H1 (cell line): Measurements from ENCODE around the gene LRRC15. TPM values are rescaled to one million over a fixed set of nuclear protein-coding genes. Genes with fewer than 3 reads are reported as not detected.

ENCODE experiments used
- CTCF ChIA-PET: fragments of 300-600 bp; sonication (Branson Sonifier 250); formaldehyde crosslinking; loops from one replicate; lab custom pipeline; 2021; ENCODE audit not compliant: partially characterized antibody; lab: Charles Lee
- POLR2A ChIA-PET: fragments of 300-600 bp; sonication (Branson Sonifier 250); formaldehyde crosslinking; loops from one replicate; lab custom pipeline; 2021; ENCODE audit warnings: inconsistent platforms; ENCODE audit not compliant: partially characterized antibody; lab: Charles Lee
- DNase-seq, 2 experiments: peaks; one replicate each; pipeline versions ENCODE4 v3.0.0 to v3.0.0-alpha.2; 2010 to 2022; ENCODE audit warnings: low spot score in 2 of 2, low read depth in 1 of 2, mixed read lengths in 1 of 2
- FAIRE-seq: peaks from 2 replicates; lab custom pipeline; 2011; peaks lifted over from hg19 to GRCh38; lab: Jason Lieb, UNC
- H2AFZ ChIP-seq: 2 replicates; pipeline ENCODE4 v1.8.1; 2012; ENCODE audit warnings: low read length, inconsistent platforms
- H2AK5ac ChIP-seq: 2 replicates; pipeline ENCODE4 v1.6.1; 2013; ENCODE audit warnings: low read depth, low read length
- H2BK120ac ChIP-seq: replicated peaks from 2 replicates; pipeline ENCODE3; 2013; ENCODE audit warnings: low read depth, low read length, inconsistent platforms
- H2BK12ac ChIP-seq: 2 replicates; pipeline ENCODE4 v1.6.1; 2013; ENCODE audit warnings: low read depth, low read length
- H2BK15ac ChIP-seq: 2 replicates; pipeline ENCODE4 v1.6.1; 2013; ENCODE audit warnings: low read length
- H2BK20ac ChIP-seq: 2 replicates; pipeline ENCODE4 v1.6.1; 2013; ENCODE audit warnings: low read length
- H2BK5ac ChIP-seq: 2 replicates; pipeline ENCODE4 v1.6.1; 2013; ENCODE audit warnings: low read depth, low read length
- H3K14ac ChIP-seq: 2 replicates; pipeline ENCODE4 v1.6.1; 2013; ENCODE audit warnings: inconsistent platforms; ENCODE audit not compliant: insufficient read length
- H3K18ac ChIP-seq: 2 replicates; pipeline ENCODE4 v1.6.1; 2013; ENCODE audit warnings: low read length; ENCODE audit errors: extremely low read depth
- H3K23ac ChIP-seq: 2 replicates; pipeline ENCODE4 v1.6.1; 2013; ENCODE audit warnings: inconsistent platforms; ENCODE audit not compliant: insufficient read length
- H3K23me2 ChIP-seq: 2 replicates; pipeline ENCODE4 v1.6.1; 2013; ENCODE audit warnings: low read depth, low read length
- H3K27ac ChIP-seq: 2 replicates; pipeline ENCODE4 v1.6.1; 2011; ENCODE audit warnings: low read depth, low read length, inconsistent platforms
- H3K27me3 ChIP-seq, 4 experiments: replicated peaks in 1 of 4; 1 replicate in 1 of 4; 2 replicates in 3 of 4; pipeline versions ENCODE4 v1.6.1 to v1.8.1; 2011 to 2013; ENCODE audit warnings: low read length in 3 of 4, mild to moderate bottlenecking in 3 of 4, inconsistent platforms in 2 of 4, mixed read lengths in 2 of 4, moderate library complexity in 1 of 4; ENCODE audit not compliant: control insufficient read depth in 3 of 4, insufficient read depth in 3 of 4; ENCODE audit errors: extremely low read depth in 1 of 4
- H3K36me3 ChIP-seq, 4 experiments: 2 replicates each; pipeline versions ENCODE4 v1.6.1 to v1.8.1; 2011 to 2013; ENCODE audit warnings: mild to moderate bottlenecking in 4 of 4, low read length in 3 of 4, moderate library complexity in 2 of 4, control low read depth in 1 of 4, inconsistent platforms in 1 of 4; ENCODE audit not compliant: insufficient read depth in 4 of 4, control insufficient read depth in 2 of 4
- H3K4ac ChIP-seq: replicated peaks from 2 replicates; pipeline ENCODE3; 2013; ENCODE audit warnings: low read length, low read depth, mixed read lengths, inconsistent platforms; ENCODE audit not compliant: insufficient read length
- H3K4me1 ChIP-seq, 4 experiments: replicated peaks in 1 of 4; 1 replicate in 1 of 4; 2 replicates in 3 of 4; pipeline versions ENCODE4 v1.6.1 to v1.8.1; 2011 to 2013; ENCODE audit warnings: low read length in 3 of 4, inconsistent platforms in 2 of 4, mixed read lengths in 1 of 4; ENCODE audit not compliant: insufficient read depth in 4 of 4, control insufficient read depth in 3 of 4
- H3K4me2 ChIP-seq, 2 experiments: 2 replicates each; pipeline versions ENCODE4 v1.6.1 to v1.8.1; 2011 to 2013; ENCODE audit warnings: low read depth in 2 of 2, low read length in 2 of 2, control low read depth in 1 of 2, inconsistent platforms in 1 of 2, mild to moderate bottlenecking in 1 of 2; ENCODE audit not compliant: insufficient read depth in 1 of 2
- H3K4me3 ChIP-seq, 4 experiments: fragments of 200-600, 300-600 bp in 1 of 4; sonication (generic), shearing (Covaris generic), sonication (Bioruptor Twin) in 1 of 4; 2 replicates each; pipeline versions ENCODE4 v1.5.1 to v1.8.1; 2011 to 2016; ENCODE audit warnings: low read length in 4 of 4, low read depth in 3 of 4, control low read depth in 2 of 4, inconsistent platforms in 2 of 4, mild to moderate bottlenecking in 2 of 4, mixed read lengths in 1 of 4, moderate library complexity in 1 of 4; ENCODE audit not compliant: insufficient read depth in 2 of 4; ENCODE audit errors: extremely low read depth in 1 of 4
- H3K56ac ChIP-seq: replicated peaks from 2 replicates; pipeline ENCODE3; 2013; ENCODE audit warnings: low read depth, mild to moderate bottlenecking, mixed read lengths, low read length, inconsistent platforms; ENCODE audit not compliant: insufficient read length
- H3K79me1 ChIP-seq: 2 replicates; pipeline ENCODE4 v1.6.1; 2013; ENCODE audit warnings: low read depth, low read length, control low read depth
- H3K79me2 ChIP-seq, 2 experiments: 2 replicates each; pipeline versions ENCODE4 v1.6.1 to v1.8.1; 2012 to 2013; ENCODE audit warnings: low read length in 2 of 2, mild to moderate bottlenecking in 2 of 2, inconsistent platforms in 1 of 2; ENCODE audit not compliant: insufficient read depth in 2 of 2, control insufficient read depth in 1 of 2
- H3K9ac ChIP-seq, 4 experiments: replicated peaks in 1 of 4; 1 replicate in 1 of 4; 2 replicates in 3 of 4; pipeline versions ENCODE4 v1.6.1 to v1.8.1; 2011 to 2013; ENCODE audit warnings: low read depth in 3 of 4, low read length in 3 of 4, control low read depth in 2 of 4, mild to moderate bottlenecking in 2 of 4, moderate library complexity in 2 of 4, inconsistent platforms in 1 of 4; ENCODE audit errors: extremely low read depth in 1 of 4
- H3K9me3 ChIP-seq, 2 experiments: 2 replicates each; pipeline versions ENCODE4 v1.6.1 to v1.8.1; 2012 to 2013; ENCODE audit warnings: mild to moderate bottlenecking in 2 of 2, moderate library complexity in 2 of 2, control low read depth in 1 of 2, inconsistent platforms in 1 of 2, low read depth in 1 of 2, low read length in 1 of 2, mixed read lengths in 1 of 2; ENCODE audit not compliant: insufficient read depth in 2 of 2
- H4K20me1 ChIP-seq, 2 experiments: replicated peaks in 1 of 2; 2 replicates each; pipeline versions ENCODE3 to v1.8.1; 2011 to 2013; ENCODE audit warnings: inconsistent platforms in 2 of 2, low read length in 2 of 2, mild to moderate bottlenecking in 1 of 2; ENCODE audit not compliant: insufficient read depth in 2 of 2, control insufficient read depth in 1 of 2
- H4K5ac ChIP-seq: 2 replicates; pipeline ENCODE4 v1.6.1; 2013; ENCODE audit warnings: low read length, low read depth, mixed read lengths, inconsistent platforms; ENCODE audit not compliant: insufficient read length
- H4K8ac ChIP-seq: 2 replicates; pipeline ENCODE4 v1.8.0; 2013; ENCODE audit warnings: mild to moderate bottlenecking, moderate library complexity, low read length, inconsistent platforms; ENCODE audit not compliant: insufficient read depth; ENCODE audit errors: extremely low read depth
- H4K91ac ChIP-seq: replicated peaks from 2 replicates; pipeline ENCODE3; 2013; ENCODE audit warnings: low read length, mixed read lengths, inconsistent platforms; ENCODE audit not compliant: insufficient read length
- CTCF ChIP-seq, 3 experiments: IDR thresholded peaks; 1 replicate in 2 of 3; 2 replicates in 1 of 3; pipeline versions ENCODE4 v1.5.1 to v1.6.1; 2011; ENCODE audit warnings: low read length in 3 of 3, mild to moderate bottlenecking in 3 of 3, inconsistent platforms in 2 of 3, low read depth in 1 of 3, moderate library complexity in 1 of 3; ENCODE audit not compliant: insufficient read depth in 1 of 3; ENCODE audit errors: control extremely low read depth in 1 of 3
- GABPA ChIP-seq: IDR thresholded peaks from 2 replicates; pipeline ENCODE4 v1.6.1; 2011; ENCODE audit warnings: mild to moderate bottlenecking, low read length, moderate library complexity, borderline replicate concordance; ENCODE audit not compliant: insufficient read depth
- KDM1A ChIP-seq: fragments of 200-600, 300-600 bp; sonication (generic); IDR thresholded peaks from 2 replicates; pipeline ENCODE4 v1.7.1; 2016; ENCODE audit warnings: mild to moderate bottlenecking, low read length, borderline replicate concordance
- MAFK ChIP-seq: IDR thresholded peaks from 2 replicates; pipeline ENCODE4 v1.6.1; 2012; ENCODE audit warnings: low read depth, mild to moderate bottlenecking, improper control_type of control experiment, low read length
- POLR2A ChIP-seq, 2 experiments: IDR thresholded peaks; 1 replicate in 1 of 2; 2 replicates in 1 of 2; pipeline ENCODE4 v1.6.1; 2011; ENCODE audit warnings: low read depth in 2 of 2, low read length in 2 of 2, mild to moderate bottlenecking in 2 of 2; ENCODE audit errors: control extremely low read depth in 1 of 2
- RAD21 ChIP-seq, 2 experiments: IDR thresholded peaks in 1 of 2; conservative IDR thresholded peaks in 1 of 2; 2 replicates each; pipeline ENCODE4 v1.6.1; 2011; ENCODE audit warnings: low read depth in 2 of 2, low read length in 2 of 2, improper control_type of control experiment in 1 of 2, inconsistent platforms in 1 of 2, mild to moderate bottlenecking in 1 of 2, moderate library complexity in 1 of 2
- RFX5 ChIP-seq: IDR thresholded peaks from 2 replicates; pipeline ENCODE4 v1.6.1; 2011; ENCODE audit warnings: low read depth, low read length, improper control_type of control experiment, borderline replicate concordance
- RXRA ChIP-seq: IDR thresholded peaks from 2 replicates; pipeline ENCODE4 v1.6.1; 2011; ENCODE audit warnings: low read depth, mild to moderate bottlenecking, low read length, moderate library complexity; ENCODE audit not compliant: insufficient read depth
- SP2 ChIP-seq: IDR thresholded peaks from 2 replicates; pipeline ENCODE4 v1.6.1; 2012; ENCODE audit warnings: mild to moderate bottlenecking, low read length, inconsistent platforms
- TEAD4 ChIP-seq: IDR thresholded peaks from 2 replicates; pipeline ENCODE4 v1.6.1; 2012; ENCODE audit warnings: low read depth, low read length, inconsistent platforms, mixed read lengths
- YY1 ChIP-seq: IDR thresholded peaks from 2 replicates; pipeline ENCODE4 v1.6.1; 2011; ENCODE audit warnings: low read depth, mild to moderate bottlenecking, low read length
- WGBS, 2 experiments: shearing (Covaris generic) in 1 of 2; methylation state at CpG; one replicate each; pipeline versions ENCODE4 v1.1.6 to v1.1.7; 2013 to 2015; ENCODE audit warnings: low lambda C conversion rate in 2 of 2, mixed read lengths in 2 of 2, inconsistent platforms in 1 of 2, low coverage in 1 of 2, missing lambda C conversion rate in 1 of 2; ENCODE audit not compliant: insufficient replicate concordance in 2 of 2, insufficient coverage in 1 of 2, insufficient read length in 1 of 2; ENCODE audit errors: extremely low coverage in 1 of 2, missing lambda C conversion rate in 1 of 2; 5-methylcytosine and 5-hydroxymethylcytosine counted together
- polyA plus RNA-seq, 7 experiments: library from polyadenylated mRNA; depleted of rRNA in 3 of 7; stranded (reverse) in 5 of 7; unstranded in 2 of 7; fragments of >200 nt in 5 of 7; fragments of 200-250 nt in 2 of 7; gene quantifications; 1 replicate in 5 of 7; 2 replicates in 1 of 7; 4 replicates in 1 of 7; pipeline versions ENCODE4 v1.2.1 to v1.2.3, GENCODE V29; 2011 to 2013; ENCODE audit warnings: missing spikeins in 2 of 7, mixed read lengths in 2 of 7
- total RNA-seq: library from RNA; stranded (reverse); fragmentation: NEBNext Ultra II Directional; extraction: Animal tissue kit (Norgen Biotek cat#: 25700); gene quantifications from 2 replicates; pipeline ENCODE4 v1.2.1, GENCODE V29; 2021

LRRC15 gene
- total and polyA plus RNA-seq, 2 of the 8 experiments (the other 6 are each of a cell fraction or from before 2014, with no cell fraction given) = 0.15 to 0.37 TPM

- Histone ChIP-seq H3K9me3 (no peaks in the 10 kb centered on the region), H3K27me3 (peaks cover 0 to 20% (median 11%) of the 10 kb centered on the region in 4 experiments; a peak in 6 of 7 replicates)
- TF ChIP-seq KDM1A = no peak
- no peak for TF ChIP-seq RXRA
- no peak for TF ChIP-seq RFX5
- peak; percentile 49; the same call in 1 of the 2 replicates for TF ChIP-seq GABPA
- TF ChIP-seq SP2 = no peak
- TF ChIP-seq TEAD4 = peak; percentile 58; the same call in 1 of the 2 replicates
- TF ChIP-seq RAD21 (IDR thresholded peaks at IDR 0.05 in 1 of 2, conservative IDR thresholded peaks at IDR 0.05 in 1 of 2; ENCODE audit: low read depth in 2 of 2, low read length in 2 of 2) = peak; percentile 70 to 81
- TF ChIP-seq CTCF (IDR thresholded peaks at IDR 0.05; ENCODE audit: control extremely low read depth in 1 of 3, insufficient read depth in 1 of 3, low read depth in 1 of 3, low read length in 3 of 3) = peak; percentile 86 to 90 (median 90)
- TF ChIP-seq POLR2A (IDR thresholded peaks at IDR 0.05; ENCODE audit: control extremely low read depth in 1 of 2, low read depth in 2 of 2, low read length in 2 of 2) = no peak
- no peak for TF ChIP-seq MAFK
- TF ChIP-seq YY1 = peak; percentile 58; the same call in 1 of the 2 replicates
- TF ChIP-seq, all 59 proteins: peak for 5
- H3K56ac ChIP-seq = no peak overlapping the region
- peaks cover 4 to 22% (median 17%) of the 10 kb centered on the region in 4 experiments for H3K4me1 ChIP-seq
- H2BK15ac ChIP-seq = no peak overlapping the region
- no peak overlapping the region for H2AFZ ChIP-seq
- no peak overlapping the region for H3K9ac ChIP-seq
- H4K20me1 ChIP-seq = no peaks in the 10 kb centered on the region
- H4K5ac ChIP-seq = no peak overlapping the region
- no peak overlapping the region for H3K4me2 ChIP-seq
- H2BK12ac ChIP-seq = no peak overlapping the region
- CTCF ChIA-PET = interaction anchor here (0.6 to 15.8 kb wide), 32 partner anchors 9 to 742 kb away, joined by 3 to 344 read pairs (median 5); partner anchors contain the start of genes GP5 and LRRC15
- H2BK20ac ChIP-seq = no peak overlapping the region
- FAIRE-seq (peak; percentile 81), DNase-seq (peak; percentile 58 to 96)
- no peak overlapping the region for H2BK120ac ChIP-seq
- no peak overlapping the region for H3K18ac ChIP-seq
- H3K79me2 ChIP-seq = no peaks in the 10 kb centered on the region
- no peak overlapping the region for H2AK5ac ChIP-seq
- POLR2A ChIA-PET = no interaction called here
- no peak overlapping the region for H2BK5ac ChIP-seq
- no peak overlapping the region for H3K23ac ChIP-seq
- no peaks in the 10 kb centered on the region for H3K23me2 ChIP-seq
- no peaks in the 10 kb centered on the region for H3K79me1 ChIP-seq
- H3K4me3 ChIP-seq = no peak overlapping the region
- H3K14ac ChIP-seq = no peak overlapping the region
- no peak overlapping the region for H4K91ac ChIP-seq
- no peaks in the 10 kb centered on the region for H3K36me3 ChIP-seq
- H3K27ac ChIP-seq = no peak overlapping the region
- H4K8ac ChIP-seq = no peak overlapping the region
- no peak overlapping the region for H3K4ac ChIP-seq
- 42% methylated on average over 9 of the region's 9 CpGs; no CpG with 5 or more reads in 1 of the 2 experiments for WGBS, 2 experiments
Observed at GRCh38 chr3:194344012-194344411, 25.5 kb downstream of the LRRC15 start.
